Cardiac septum (tissue), 1 donor: ENCODE measurements around the gene DCAF4. TPM values are rescaled to one million over a fixed set of nuclear protein-coding genes. Genes with fewer than 3 reads are reported as not detected.
"Not testable (repeated sequence)": the region's sequence is repeated elsewhere in the genome, so short reads cannot be mapped to it uniquely, and the experiment has no call there.

ENCODE experiments used
- DNase-seq: peaks from one replicate; pipeline ENCODE4 v3.0.0-alpha.2; 2020; ENCODE audit warnings: low spot score
- intact Hi-C: fragments of 100-400 bp; cut with DNase I; formaldehyde crosslinking; loops from one replicate; pipeline ENCODE4 v1.14.0; 2022
- total RNA-seq: library from RNA; stranded (reverse); fragmentation: NEBNext Ultra II Directional; extraction: Animal tissue kit (Norgen Biotek cat#: 25700); gene quantifications from one replicate; pipeline ENCODE4 v1.2.1, GENCODE V29; 2021
- donor health status: DM: no; HTN: no; CAD: no.

DCAF4 gene
- total RNA-seq, 1 donor from 2014 or later, result 7.9 TPM

- intact Hi-C loops, result no loop called here
- DNase-seq, result no peak
Observed at GRCh38 chr14:72924337-72924736, 1.9 kb upstream of the DCAF4 start.

GRCh38 chr14:72925171-72925759 lies 999 bp upstream of the DCAF4 start:
- no peak for DNase-seq
- intact Hi-C loops, result no loop called here

- no peak for DNase-seq
- intact Hi-C loops, result no loop called here
Observed at GRCh38 chr14:72925815-72926291, 411 bp upstream of the DCAF4 start.

GRCh38 chr14:72928872-72929271 lies 2.6 kb downstream of the DCAF4 start:
- DNase-seq, result no peak
- intact Hi-C loops, result no loop called here

GRCh38 chr14:72929316-72930080 lies 3.2 kb downstream of the DCAF4 start:
- DNase-seq, result no peak
- intact Hi-C loops, result no loop called here

GRCh38 chr14:72932893-72933292 lies 6.6 kb downstream of the DCAF4 start:
- intact Hi-C loops, result no loop called here
- DNase-seq, result no peak

GRCh38 chr14:72939630-72940029 lies 13.4 kb downstream of the DCAF4 start:
- DNase-seq, result no peak
- intact Hi-C loops, result no loop called here

- DNase-seq, result no peak
- intact Hi-C loops, result no loop called here
Observed at GRCh38 chr14:72941286-72941985, 15.2 kb downstream of the DCAF4 start.

GRCh38 chr14:72942934-72943333 lies 16.7 kb downstream of the DCAF4 start:
- DNase-seq, result no peak
- intact Hi-C loops, result no loop called here

GRCh38 chr14:72943876-72944430 lies 17.7 kb downstream of the DCAF4 start:
- intact Hi-C loops, result no loop called here

GRCh38 chr14:72945356-72946027 lies 19.2 kb downstream of the DCAF4 start:
- intact Hi-C loops, result loop anchor here (2.0 to 5.0 kb wide), 2 partner anchors 38 to 429 kb away; no protein-coding TSS in a partner anchor
- no peak for DNase-seq

More at GRCh38 chr14:72943876-72944430, 17.7 kb downstream of the DCAF4 start:
- DNase-seq, result no peak

- no peak for DNase-seq
- intact Hi-C loops, result loop anchor here (2.0 to 5.0 kb wide), 2 partner anchors 39 to 430 kb away; no protein-coding TSS in a partner anchor
Observed at GRCh38 chr14:72946491-72946890, 20.2 kb downstream of the DCAF4 start.

GRCh38 chr14:72947366-72948160 lies 21.3 kb downstream of the DCAF4 start:
- no peak for DNase-seq
- intact Hi-C loops, result loop anchor here (2.0 to 5.0 kb wide), 2 partner anchors 40 to 431 kb away; no protein-coding TSS in a partner anchor

- DNase-seq, result no peak
- intact Hi-C loops, result loop anchor here (5.0 kb wide), 1 partner anchor 41 kb away; no protein-coding TSS in a partner anchor
Observed at GRCh38 chr14:72948481-72949138, 22.3 kb downstream of the DCAF4 start.

GRCh38 chr14:72952171-72952570 lies 25.9 kb downstream of the DCAF4 start:
- no peak for DNase-seq
- intact Hi-C loops, result no loop called here

- DNase-seq, intact Hi-C loops: not testable (repeated sequence)
Observed at GRCh38 chr14:72956741-72957140, 30.5 kb downstream of the DCAF4 start.

- DNase-seq, result no peak
Observed at GRCh38 chr14:72957213-72957612, 30.9 kb downstream of the DCAF4 start.

GRCh38 chr14:72958548-72958947 lies 32.3 kb downstream of the DCAF4 start:
- no peak for DNase-seq
- intact Hi-C loops, result no loop called here

More at GRCh38 chr14:72957213-72957612, 30.9 kb downstream of the DCAF4 start:
- intact Hi-C loops, result no loop called here
